HG02970 (cell line): ENCODE measurements around the gene DHX58.

Experiments used
- ATAC-seq: cut with Tn5 transposase; IDR thresholded peaks from one replicate; pipeline ENCODE4 v1.9.1; 2021; ENCODE audit warnings: mild to moderate bottlenecking, moderate library complexity, moderate number of reproducible peaks; ENCODE audit not compliant: unreplicated experiment, low FRiP score

The DHX58 gene

DNA sequence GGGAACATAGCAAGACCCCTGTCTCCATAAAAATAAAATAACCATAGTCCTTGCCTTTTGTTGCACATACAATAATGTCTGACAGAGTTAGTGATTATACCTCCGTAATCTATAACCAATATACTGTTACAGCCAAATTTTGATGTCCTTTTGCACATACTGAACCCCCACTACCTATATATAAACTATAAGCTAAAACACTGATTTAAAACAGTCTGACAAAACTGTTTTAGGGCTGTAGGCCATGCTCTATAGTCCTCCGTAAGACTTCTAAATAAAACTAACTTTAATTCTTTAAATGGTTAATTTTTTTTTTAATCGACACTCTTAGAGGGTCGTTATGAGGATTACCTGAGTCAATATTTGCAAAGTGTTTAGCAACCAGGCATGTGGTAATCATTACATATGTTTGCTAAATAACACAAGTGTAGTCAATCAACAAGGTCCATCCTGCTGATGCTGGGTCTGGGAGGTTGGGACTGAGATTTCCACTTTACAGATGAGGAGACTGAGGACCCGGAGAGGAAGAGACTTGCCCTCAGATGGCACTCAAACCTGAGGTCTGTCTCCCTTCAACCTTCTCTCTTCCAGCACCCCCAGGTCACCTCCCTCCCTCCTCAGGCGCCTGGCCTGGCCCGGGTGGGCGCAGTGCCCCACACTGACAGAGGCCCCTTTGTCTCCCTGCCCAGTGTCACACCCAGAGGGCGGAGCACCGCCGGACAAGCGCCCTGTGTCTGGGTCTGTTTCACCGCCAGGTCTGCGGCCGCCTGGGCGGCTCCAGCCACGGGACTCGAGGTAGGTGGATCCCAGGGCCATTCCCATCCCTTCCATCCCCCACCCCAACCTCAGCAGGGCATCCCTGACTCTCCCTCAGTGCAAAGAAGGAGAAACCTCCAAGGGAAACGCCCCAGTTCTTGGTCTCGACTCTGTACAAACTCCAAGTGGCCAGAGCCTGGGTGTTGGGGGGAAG, 24.5 kb downstream of the DHX58 start:
- ATAC-seq, result no peak

DNA sequence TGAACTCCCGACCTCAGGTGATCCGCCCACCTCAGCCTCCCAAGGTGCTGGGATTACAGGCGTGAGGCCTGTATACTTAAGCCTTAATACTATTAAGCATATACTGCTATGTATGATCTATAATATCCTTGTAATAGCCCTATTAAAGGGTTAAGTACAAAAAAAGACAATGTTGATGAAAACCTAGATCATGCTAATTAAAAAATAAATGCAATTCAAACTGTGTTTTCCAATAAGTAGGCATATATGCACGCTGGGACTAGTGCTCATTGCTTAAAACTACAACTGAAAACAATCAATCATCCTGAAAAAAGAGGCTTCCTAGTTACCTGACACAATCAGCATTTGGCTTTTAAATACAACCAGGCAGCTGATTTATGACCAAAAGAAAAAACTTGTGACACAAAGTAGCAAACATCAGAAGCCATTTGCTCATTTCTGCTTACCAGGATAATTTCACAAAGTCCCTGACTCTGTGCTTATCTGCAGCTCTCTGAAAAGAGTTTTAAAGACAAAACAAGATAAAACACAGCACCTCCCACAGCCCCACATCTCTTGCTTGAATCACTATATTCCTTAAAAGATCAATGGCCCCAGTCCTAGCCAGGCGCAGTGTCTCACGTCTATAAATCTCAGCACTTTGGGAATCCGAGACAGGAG, 25.3 kb downstream of the DHX58 start:
- no peak for ATAC-seq

GRCh38 chr17:42081516-42082129, 30.9 kb downstream of the DHX58 start:
- no peak for ATAC-seq

DNA sequence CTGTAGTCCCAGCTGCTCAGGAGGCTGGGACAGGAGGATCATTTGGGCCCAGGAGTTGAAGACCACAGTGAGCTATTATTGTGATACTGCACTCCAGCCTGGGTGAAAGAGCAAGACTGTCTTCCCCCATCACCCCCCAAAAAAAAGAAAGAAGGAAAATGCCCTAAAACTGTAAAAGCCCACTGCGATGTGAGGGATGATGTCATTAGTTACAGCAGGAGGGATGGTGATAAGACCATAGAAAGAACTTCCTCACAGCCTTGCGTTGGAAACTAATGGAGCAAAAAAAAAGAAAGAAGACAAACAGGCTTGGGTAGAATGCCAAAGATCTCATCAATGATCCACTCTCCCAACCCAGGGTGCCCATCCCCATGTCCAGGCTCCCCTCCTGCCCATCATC, 33.0 kb downstream of the DHX58 start:
- ATAC-seq, result no peak

DNA sequence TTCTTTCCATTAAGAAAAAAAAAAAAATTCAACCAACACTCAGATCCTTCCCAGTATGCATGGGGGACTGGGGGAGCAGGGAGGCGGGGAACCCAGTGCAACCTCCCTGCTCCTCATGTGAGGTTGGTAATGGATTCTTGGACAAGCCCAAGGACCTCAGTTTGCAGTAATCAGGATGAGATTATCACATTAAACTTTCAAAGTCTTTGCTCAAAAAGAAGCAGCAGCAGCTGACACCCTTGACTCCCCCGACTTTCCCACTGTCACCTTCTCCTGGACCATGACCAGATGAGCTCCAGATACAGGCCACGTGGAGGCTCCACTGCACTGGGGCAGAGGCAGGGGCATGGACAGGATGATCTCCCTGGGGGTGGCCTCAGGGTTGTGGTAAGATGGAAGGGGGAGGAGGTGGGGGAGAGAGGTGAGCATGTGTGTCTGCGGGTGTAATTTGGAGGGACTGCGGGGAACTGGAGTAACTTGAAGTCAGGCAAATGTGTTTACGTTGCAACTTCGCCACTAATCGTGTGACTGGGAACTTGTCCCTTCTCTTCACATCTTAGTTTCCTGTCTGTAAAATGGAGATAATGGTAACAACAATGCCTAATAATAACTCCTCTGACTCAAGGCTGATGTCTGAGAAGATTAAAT, 34.0 kb downstream of the DHX58 start:
- no peak for ATAC-seq

DNA sequence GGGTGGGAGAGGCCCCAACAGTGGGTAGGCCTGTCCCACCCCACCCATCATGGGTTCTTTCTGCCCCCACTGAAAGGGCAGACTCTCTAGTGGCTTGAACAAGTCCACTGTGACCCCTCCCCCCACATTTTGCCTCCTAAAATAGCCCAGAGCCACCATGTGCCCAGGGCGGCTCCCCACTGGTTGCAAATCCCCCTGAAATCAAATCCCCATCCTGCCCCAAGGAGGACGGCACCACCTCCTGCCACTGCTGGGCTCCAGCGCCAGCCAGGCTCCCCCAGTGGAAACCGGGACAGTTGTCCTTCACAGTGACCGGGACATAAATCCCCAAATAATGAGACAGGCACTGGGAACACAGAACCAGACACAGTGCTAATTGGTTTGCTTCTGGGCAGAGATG, 34.8 kb downstream of the DHX58 start:
- ATAC-seq, result no peak

DNA sequence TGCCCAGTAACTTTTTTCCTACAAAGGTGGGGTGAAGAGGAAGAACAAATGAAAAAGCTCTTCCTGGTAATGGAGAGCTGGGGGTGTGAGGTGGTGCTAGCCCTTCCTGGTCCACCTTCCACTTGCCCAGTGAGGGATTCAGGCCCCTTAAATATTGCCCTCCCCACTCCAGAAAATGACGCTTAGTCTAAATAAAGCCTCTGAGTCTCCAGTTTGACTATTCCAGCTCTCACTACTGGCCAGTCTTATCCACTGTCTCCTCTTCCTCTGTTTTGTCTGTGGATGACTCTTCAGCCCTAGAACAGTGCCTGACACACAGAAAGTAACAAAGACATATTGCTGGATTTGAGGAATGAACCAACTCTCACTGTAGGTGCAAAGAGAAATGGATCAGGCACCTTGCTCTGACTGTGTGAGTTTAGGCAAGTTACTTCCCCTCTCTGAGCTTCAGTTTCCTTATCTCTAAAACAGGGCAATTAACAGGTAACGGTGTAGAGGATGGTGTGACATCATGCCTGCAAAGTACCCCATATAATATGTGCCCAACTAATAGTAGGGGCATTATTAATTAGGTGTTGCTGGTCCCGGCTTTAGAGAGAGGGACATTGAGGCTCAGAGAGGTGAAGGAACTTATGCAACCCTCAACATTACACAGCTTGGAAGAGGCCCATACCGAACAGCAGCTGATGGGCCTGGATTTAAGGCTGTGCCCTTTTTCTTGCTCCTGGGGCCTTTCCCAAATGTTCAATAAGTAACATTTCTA, 35.5 kb downstream of the DHX58 start:
- no peak for ATAC-seq

DNA sequence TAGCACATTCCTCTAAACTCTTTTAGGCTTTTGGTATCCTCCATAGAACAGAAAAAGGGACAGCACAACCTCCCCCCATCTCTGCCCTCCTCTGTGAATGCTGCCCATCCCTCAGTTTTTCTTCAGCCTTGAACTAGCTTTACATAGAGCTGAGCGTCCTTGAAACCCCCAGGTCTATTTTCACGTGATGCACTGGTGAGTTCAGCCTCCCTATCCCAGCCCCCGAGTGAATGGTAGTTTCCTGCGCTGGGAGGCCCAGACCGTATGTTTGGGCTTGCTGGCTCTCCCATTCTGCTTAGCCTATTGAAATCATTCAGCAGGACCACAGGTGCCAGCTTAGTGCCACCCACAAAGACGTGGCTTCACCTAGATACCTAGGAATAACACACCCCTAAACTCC, 36.7 kb downstream of the DHX58 start:
- ATAC-seq, result no peak

DNA sequence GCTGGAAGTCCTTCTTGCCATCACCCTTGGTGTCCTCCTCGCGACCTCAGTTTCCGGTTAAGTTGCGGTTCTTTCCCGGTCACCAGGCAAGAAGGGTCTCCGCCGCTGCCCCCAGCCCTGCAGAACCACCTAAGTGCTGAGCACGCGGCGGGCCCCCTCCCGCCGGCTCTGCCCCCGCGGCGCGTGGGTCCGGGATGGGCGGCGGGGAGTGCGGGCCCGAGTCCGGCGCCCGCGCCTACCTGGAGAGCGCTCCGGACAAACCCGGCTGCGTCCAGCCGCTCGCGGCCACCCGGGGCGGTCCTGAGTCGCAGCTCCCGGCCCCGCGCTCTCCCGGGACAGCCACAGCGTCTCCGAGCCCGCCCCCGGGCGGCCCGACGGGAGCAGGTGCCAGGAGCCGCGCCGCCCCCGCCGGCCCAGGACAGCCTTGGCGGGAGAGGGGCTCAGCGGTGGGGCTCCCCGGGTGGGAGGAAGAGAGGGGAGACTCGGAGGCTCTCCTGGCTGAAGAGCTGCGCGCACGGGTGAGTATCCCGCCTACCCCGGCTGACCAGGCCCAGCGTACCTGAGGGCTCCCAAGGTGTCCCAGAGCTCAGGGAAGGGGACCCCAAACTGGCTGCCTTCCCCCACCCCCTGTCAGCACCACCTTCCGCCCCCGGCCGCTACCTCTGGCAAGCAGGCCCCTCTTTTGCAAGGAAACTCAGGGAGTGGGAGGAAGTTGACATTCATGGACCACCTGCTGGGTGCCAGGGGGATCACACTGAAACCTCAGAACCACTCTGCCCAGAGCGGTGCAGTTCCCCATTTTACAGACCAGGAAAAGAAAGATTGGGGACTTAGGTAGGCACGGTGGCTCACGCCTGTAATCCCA, 40.0 kb downstream of the DHX58 start:
- no peak for ATAC-seq

DNA sequence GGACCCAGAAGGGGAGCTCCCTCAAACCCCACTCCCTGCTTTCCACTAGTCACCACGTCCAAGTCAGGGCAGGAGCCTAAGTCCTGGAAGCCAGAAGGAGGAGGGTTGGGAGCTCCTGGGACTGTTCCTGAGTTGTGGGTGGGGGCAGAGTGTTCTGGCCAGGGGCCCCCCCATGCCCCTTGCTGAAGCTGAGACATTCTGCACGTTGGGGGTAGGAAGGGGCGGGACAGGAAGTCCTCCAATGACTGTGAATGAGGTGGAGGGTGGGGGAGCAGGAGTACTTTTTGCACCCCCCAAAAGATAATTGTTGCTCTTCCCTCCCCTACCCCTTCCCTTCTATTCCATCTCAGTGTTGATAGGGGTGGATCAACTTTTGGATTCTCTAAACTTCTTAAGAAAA, 40.7 kb downstream of the DHX58 start:
- ATAC-seq, result no peak

GRCh38 chr17:42068979-42069378, 43.5 kb downstream of the DHX58 start:
- ATAC-seq, result no peak

DNA sequence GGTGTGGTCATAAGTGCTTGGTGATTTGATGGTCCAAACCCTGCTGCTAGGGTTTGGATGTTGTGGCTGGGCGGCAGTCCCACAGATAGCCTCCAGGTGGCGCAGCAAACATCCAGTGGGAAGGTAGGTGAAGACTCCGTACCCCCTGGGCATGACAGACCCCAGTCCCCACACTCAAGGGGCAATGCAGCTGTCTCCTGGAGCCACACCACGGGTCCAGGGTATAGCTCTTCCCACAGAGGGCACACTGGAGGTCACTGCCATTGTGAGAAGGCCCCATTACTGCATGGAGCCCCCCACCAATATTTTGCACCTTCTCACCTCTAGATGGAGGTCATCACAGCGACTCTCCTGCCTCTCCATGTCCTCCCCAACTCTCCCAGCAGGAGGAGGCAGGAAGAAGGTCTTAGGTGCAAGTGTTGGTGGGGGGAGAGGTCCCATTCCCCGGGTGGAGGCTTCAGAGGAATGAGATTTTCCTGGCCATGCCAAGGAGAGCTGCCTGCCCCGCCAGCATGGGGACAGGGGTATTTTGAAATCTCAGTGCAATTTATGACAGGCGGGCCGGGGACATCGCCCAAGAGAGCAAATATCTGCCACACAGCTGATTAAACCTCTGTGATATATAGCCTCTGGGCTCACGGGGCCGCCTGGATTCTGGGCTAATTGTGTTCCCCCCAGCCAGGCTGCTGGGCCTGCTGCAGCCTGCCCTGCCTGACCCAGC, 45.0 kb downstream of the DHX58 start:
- no peak for ATAC-seq

DNA sequence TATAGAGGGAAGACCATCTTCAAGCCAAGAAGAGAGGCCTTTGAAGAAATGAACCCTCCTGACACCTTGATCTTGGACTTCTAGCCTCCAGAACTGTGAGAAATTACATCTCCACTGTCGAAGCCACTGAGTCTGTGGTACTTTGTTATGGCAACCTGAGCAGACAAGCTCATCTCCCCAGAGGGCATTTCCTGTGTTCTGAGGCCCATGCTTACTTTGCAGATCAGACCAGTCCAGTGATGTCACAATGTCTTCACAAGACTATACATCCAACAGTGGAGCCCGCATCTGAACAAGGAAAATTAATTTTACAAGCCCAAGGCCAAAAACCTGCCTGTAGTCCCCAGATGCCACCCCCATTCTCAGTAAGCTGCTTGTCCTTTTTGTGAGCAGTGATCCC, 47.3 kb downstream of the DHX58 start:
- ATAC-seq, result no peak

DNA sequence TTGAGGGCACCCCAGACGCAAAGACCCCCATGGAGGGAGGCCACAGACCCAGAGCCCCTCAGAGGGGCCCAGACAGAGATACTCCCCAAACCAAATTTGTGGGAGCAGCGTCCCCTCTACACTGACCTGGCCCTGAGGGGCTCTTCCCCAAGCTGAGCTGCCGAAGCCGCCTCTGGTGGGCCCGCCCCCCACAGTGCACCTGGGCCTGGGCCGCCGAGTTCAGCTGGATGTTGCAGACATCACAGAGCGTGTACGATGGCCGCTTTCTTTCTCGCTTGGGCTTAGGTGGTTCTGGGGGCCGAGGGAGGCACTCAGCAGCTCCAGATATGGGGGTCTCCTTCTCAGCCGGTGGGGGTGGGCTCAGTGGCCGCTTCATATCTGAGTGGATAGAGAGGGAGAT, 49.8 kb downstream of the DHX58 start:
- no peak for ATAC-seq

- ATAC-seq, result no peak
Observed at GRCh38 chr17:42061646-42062487, 50.6 kb downstream of the DHX58 start.

DNA sequence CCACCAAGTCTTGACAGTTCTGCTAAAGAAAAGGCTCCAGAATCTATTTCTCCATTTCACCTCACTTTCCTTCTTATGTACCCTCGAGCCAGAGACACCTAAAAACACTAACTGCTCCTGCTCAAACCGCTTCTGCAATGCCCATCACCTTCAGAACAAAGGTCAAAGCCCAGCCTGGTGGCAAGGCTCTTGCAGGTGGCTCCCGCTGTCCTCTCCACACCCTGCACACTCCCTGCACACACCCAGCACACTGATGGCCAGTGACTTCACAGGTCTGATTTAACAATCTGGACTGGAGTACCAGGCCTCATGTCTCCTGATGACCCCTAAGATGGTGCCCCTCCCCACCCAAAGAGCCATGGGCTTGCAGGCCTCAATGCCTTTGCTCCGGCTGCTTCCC, 52.3 kb downstream of the DHX58 start:
- ATAC-seq, result no peak

GRCh38 chr17:42059815-42060214, 52.7 kb downstream of the DHX58 start:
- ATAC-seq, result no peak

DNA sequence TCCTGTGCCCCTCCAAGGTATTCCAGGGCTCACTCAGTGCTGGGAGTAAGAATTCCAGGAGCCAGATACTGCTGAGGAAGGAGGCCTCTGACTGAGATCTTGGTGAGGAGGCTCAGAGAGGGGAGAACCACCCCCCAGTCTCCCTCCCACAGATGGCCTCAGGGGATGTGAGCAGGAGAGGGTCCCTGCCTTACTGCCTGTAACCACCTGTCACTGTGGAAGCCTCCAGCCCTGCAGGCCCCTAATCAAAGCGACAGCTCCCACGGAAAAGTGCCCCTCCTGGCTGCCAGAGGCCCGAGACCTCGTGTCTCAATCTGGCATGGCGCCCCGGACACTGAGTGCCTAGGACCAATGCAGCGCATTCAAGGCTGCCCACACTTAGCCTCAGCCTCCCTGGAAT, 54.5 kb downstream of the DHX58 start:
- no peak for ATAC-seq
